HS-5 (cell line): ENCODE data around the gene C6orf62.
"Not testable (repeated sequence)": the region's sequence is repeated elsewhere in the genome, so short reads cannot be mapped to it uniquely, and the experiment has no call there.

Experiments
- DNase-seq: peaks from one replicate; pipeline ENCODE4 v3.0.0-alpha.2; 2012; ENCODE audit warnings: low read depth

C6orf62 gene

DNA sequence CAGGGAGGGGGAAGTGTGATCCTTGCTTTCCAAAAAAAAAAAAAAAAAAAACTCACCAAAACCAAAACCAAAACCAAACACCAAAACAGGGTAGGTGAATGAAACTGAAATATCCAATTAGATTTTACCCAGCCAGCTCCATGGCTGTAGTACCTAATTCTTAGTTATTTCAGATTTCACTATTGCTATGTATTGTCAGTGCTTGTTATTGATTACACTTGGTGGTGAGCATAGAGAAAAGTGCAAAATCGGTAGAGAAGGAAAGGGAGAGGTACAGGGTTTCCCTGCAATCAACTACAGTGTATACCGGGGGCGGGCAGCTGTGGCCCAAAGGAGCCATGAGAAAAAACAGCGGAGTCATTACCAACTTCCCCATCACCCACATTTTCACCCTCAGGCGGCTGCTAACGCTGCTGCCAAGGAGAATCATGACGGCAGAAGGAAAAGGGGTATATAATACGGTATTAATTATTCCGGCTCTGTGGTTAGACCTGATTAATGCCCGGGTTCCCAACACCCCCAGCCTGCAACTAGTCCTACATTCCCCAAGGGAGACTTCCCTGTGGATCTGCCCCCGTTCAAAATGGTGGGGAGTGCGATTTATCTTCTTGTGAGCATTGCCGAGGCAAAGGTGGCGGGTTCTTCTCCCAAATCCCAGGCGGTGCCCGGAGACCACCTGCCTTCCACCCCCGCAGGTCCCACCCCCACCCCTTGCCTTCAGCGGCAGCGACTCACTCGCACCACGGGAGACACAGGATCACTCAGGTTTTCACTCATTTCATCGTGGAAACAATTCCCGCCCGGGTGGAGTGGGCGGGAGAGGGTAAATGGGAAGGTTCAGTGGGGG lies at the start of gene C6orf62:
Gene C6orf62, minus strand, starts transcription at position 30 of the 847 bp plus-strand sequence. CDS start 486 bp downstream, outside the sequence.
- no peak for DNase-seq

DNA sequence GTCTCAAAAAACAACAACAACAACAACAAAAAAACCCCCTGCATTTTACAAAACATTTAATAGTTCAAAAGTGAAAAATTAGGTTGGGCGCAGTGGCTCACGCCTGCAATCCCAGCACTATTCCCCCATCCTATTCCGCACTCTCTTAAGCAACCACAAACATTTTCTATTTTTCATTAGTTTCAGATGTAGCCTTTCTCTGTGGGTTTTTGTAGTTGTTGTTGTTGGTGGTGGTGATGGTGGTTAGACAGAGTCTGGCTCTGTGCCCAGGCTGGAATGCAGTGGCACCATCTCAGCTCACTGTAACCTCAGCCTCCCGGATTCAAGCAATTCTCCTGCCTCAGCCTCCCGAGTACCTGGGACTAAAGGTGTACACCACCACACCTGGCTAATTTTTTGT lies 49.4 kb upstream of the C6orf62 start:
- no peak for DNase-seq

GRCh38 chr6:24766680-24767462 lies 47.9 kb upstream of the C6orf62 start:
- no peak for DNase-seq

DNA sequence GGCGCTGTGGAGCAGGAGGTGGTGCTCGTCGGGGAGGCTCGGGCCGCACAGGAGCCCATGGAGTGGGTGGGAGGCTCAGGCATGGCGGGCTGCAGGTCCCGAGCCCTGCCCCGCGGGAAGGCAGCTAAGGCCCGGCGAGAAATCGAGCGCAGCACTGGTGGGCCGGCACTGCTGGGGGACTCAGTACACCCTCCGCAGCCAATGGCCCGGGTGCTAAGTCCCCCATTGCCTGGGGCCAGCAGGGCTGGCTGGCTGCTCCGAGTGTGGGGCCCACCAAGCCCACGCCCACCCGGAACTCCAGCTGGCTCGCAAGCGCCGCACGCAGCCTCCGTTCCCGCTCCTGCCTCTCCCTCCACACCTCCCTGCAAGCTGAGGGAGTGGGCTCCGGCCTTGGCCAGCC lies 47.0 kb upstream of the C6orf62 start:
- not testable (repeated sequence) for DNase-seq

GRCh38 chr6:24764833-24765828 lies 46.2 kb upstream of the C6orf62 start:
- DNase-seq, result not testable (repeated sequence)

GRCh38 chr6:24763578-24763977 lies 44.6 kb upstream of the C6orf62 start:
- no peak for DNase-seq

DNA sequence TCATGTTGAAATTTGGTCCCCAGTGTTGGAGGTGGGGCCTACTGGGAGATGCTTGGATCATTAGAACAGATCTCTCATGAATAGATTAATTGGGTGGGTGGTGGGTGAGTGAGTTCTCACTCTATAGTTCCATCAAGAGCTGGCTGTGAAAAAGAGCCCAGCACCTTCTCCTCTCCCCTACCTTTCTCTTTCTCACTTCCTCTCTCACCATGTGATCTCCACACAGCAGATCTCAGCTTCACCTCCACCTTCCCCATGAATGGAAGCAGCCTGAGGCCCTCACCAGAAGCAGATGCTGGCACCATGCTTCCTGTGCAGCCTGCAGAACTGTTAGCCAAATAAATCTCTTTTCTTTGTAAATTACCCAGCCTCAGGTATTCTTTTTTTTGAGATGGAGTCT lies 42.9 kb upstream of the C6orf62 start:
- no peak for DNase-seq

- no peak for DNase-seq
Observed at GRCh38 chr6:24761193-24761835, 42.4 kb upstream of the C6orf62 start.

DNA sequence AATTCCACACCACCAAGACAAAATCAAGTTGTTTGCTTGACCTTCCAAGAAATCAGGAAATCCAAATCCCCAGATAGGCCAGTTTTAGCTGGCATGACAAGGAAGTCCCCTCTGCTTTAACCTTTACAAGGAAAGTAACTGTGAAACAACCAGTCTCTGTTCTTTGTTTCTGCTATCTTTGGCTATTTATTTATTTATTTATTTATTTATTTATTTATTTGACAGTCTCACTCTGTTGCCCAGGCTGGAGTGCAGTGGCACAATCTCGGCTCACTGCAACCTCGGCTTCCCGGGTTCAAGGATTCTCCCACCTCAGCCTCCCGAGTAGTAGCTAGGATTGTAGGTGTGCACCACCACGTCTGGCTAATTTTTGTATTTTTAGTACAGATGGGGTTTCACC lies 41.3 kb upstream of the C6orf62 start:
- DNase-seq, result no peak

DNA sequence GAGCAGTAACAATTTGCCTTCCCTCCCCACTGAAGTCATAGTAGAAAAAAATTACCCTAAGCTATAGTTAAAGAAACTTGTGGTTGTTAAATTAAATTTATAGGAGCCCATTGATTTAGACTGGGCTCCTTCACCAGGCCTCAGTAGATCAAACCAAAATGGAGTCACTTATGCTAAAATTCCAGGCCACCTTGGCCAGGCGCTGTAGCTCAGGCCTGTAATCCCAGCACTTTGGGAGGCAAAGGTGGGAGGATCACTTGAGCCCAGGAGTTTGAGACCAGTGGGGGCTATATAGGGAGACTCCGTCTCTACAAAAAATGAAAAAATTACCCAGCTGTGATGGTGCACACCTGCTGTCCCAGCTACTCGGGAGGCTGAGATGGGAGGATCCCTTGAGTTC lies 40.8 kb upstream of the C6orf62 start:
- no peak for DNase-seq

DNA sequence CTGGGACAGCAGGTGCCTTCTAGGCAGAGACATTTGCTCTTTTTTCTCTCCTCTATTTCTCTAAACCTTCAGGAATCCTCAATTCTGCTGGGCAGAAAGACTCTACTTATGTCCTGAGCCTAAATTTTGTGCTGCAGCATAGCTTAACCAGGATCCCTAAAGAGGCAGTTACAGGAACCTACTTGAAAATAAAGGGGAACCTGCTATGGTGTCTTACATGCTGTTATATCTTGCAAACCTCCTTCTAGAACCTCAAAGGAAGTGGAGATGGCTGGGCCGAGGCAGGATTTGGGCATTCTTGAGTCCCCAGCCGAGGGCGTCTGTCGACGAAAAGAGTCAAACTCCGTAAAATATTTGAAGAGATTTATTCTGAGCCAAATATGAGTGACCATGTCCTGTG lies 38.7 kb upstream of the C6orf62 start:
- no peak for DNase-seq

DNA sequence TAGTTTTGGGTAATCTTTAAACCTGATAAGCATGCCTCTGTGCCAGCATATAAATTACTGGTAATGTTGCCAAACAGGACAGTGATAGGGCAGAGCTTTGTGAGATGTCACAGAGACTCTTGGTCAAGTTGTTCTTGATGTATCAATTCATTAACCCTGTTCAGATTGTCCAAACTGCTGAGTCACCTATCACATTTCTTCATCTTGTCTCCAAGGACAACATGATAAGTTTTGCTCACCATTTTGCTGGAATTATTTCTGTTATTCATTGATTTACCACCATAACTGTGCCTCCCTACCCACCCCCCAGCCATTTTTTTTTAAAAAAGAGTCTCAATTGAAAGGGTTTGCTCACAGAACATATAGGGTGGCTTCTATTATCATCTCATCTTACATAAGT lies 36.3 kb upstream of the C6orf62 start:
- DNase-seq, result no peak

- DNase-seq, result not testable (repeated sequence)
Observed at GRCh38 chr6:24754378-24754777, 35.4 kb upstream of the C6orf62 start.

- DNase-seq, result no peak
Observed at GRCh38 chr6:24753545-24753944, 34.6 kb upstream of the C6orf62 start.

GRCh38 chr6:24752917-24753492 lies 34.1 kb upstream of the C6orf62 start:
- DNase-seq, result no peak

GRCh38 chr6:24752503-24752902 lies 33.5 kb upstream of the C6orf62 start:
- DNase-seq, result no peak

- DNase-seq, result not testable (repeated sequence)
Observed at GRCh38 chr6:24750878-24751277, 31.9 kb upstream of the C6orf62 start.

DNA sequence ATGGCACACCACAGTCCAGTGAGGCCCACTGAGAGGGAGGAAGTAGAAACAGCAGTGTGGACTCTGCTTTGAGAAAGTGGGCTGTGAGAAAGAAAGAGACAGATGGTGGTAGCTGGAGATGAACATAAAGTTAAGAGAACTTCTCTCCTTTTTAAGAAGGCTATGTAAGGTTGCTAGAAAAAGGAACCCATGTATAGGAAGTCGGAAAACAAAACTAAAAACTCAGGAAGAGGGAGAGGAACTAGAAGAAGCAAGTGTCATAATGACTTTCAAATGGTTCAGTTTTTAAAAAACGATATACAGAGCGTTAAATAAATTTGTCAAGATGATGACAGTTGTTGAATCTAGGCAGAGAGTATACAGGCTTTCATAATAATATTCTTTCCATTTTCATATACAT lies 30.3 kb upstream of the C6orf62 start:
- no peak for DNase-seq

DNA sequence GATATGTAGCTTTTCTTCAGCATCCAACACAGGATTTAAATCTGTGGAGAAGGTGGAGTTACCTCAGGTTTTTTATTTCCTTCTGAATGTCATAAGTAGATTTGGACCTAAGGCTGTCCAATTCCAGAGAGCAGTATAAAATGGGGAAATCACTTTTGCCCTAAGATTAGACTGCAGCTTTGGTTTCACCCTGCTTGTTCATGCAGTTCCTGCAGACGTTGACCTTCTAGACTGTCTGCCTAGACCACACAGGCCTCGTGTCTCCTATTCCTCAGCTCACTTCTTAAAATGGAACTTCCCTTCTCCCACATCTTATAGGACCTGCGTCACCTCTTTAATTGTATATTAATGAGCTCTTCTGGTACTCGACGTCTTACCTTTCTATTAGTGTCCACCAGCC lies 26.0 kb upstream of the C6orf62 start:
- no peak for DNase-seq

DNA sequence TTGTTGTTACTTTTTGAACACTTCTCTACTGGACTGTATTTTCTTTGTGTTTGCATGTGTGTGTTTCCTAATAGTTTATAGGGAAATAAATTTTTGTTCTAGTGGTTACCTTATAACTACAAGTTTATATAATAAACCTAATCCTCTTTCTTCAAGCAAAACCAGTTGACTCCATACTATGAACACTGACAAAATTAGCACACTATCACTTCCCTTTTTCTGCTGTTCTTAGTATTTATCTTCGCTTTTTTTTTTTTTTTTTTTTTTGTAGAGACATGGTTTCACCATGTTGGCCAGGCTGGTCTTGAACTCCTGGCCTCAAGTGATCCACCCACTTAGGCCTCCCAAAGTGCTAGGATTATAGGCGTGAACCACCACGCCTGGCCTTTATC lies 25.0 kb upstream of the C6orf62 start:
- DNase-seq, result no peak
